Measurements from ENCODE around the gene NSMF. TPM values are rescaled to one million over a fixed set of nuclear protein-coding genes. Genes with fewer than 3 reads are reported as not detected.

Gene NSMF
- total and polyA plus RNA-seq, 10 donors: 21.8 to 49.3 (median 26.1) TPM

DNA sequence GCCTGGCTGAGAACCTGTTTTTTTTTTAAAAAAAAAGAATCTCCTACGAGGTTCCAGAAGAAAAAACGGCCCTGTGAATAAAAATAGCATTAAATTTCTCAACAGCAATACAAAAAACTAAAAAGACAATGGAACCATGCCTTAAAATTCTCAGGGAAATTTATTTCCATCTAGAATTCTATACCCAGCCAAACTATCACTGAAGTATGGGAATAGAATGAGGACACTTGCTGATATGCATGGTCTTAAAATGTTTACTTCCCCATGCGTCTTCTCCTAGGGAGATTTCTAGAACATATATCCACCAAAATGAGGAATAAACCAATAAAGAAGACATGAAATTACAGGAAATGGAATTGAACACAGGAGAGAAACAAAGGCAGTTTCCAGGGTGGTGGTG lies 16.5 kb upstream of the NSMF start:
- TF ChIP-seq, protein P1, sequence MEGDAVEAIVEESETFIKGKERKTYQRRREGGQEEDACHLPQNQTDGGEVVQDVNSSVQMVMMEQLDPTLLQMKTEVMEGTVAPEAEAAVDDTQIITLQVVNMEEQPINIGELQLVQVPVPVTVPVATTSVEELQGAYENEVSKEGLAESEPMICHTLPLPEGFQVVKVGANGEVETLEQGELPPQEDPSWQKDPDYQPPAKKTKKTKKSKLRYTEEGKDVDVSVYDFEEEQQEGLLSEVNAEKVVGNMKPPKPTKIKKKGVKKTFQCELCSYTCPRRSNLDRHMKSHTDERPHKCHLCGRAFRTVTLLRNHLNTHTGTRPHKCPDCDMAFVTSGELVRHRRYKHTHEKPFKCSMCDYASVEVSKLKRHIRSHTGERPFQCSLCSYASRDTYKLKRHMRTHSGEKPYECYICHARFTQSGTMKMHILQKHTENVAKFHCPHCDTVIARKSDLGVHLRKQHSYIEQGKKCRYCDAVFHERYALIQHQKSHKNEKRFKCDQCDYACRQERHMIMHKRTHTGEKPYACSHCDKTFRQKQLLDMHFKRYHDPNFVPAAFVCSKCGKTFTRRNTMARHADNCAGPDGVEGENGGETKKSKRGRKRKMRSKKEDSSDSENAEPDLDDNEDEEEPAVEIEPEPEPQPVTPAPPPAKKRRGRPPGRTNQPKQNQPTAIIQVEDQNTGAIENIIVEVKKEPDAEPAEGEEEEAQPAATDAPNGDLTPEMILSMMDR (IDR thresholded peaks at IDR 0.05 in 8 of 11, conservative IDR thresholded peaks at IDR 0.05 in 3 of 11): no peak
- TF ChIP-seq POLR2AphosphoS5 (IDR thresholded peaks at IDR 0.05) (no peak), POLR2A (IDR thresholded peaks at IDR 0.05) (no peak)
- peaks cover 0 to 39% (median 12%) of the 10 kb centered on the region in 6 donors for H3K4me1 ChIP-seq
- WGBS, 5 donors: 80 to 91% (median 85%) methylated on average over 3 of the region's 3 CpGs
- intact Hi-C loops (cut with DNase I; ENCODE audit: low total_unique reads): no loop called here
- H3K9me3 ChIP-seq: peaks cover 0 to 36% (median 27%) of the 10 kb centered on the region in 8 donors
- H3K4me3 ChIP-seq: no peak overlapping the region
- H3K36me3 ChIP-seq: peaks cover 0 to 3% (median 0%) of the 10 kb centered on the region in 6 donors
- DNase-seq: no peak
- no peak overlapping the region for H3K27ac ChIP-seq
- H3K27me3 ChIP-seq (replicated peaks in 1 of 7): no peaks in the 10 kb centered on the region

GRCh38 chr9:137474271-137474670 lies 15.1 kb upstream of the NSMF start:
- TF ChIP-seq, protein P1 (IDR thresholded peaks at IDR 0.05 in 8 of 11, conservative IDR thresholded peaks at IDR 0.05 in 3 of 11): no peak
- TF ChIP-seq POLR2A (IDR thresholded peaks at IDR 0.05) (no peak), POLR2AphosphoS5 (IDR thresholded peaks at IDR 0.05) (no peak)
- H3K36me3 ChIP-seq: no peaks in the 10 kb centered on the region
- H3K27me3 ChIP-seq (replicated peaks in 1 of 7): no peaks in the 10 kb centered on the region
- intact Hi-C loops (cut with DNase I; ENCODE audit: low total_unique reads): no loop called here
- H3K4me1 ChIP-seq: peaks cover 0 to 32% (median 9%) of the 10 kb centered on the region in 6 donors
- peak; percentile 41 for DNase-seq
- H3K9me3 ChIP-seq: peaks cover 0 to 36% (median 27%) of the 10 kb centered on the region in 8 donors
- H3K4me3 ChIP-seq: no peak overlapping the region
- no peak overlapping the region for H3K27ac ChIP-seq
- 94 to 97% (median 96%) methylated on average over 18 of the region's 18 CpGs for WGBS, 5 donors

GRCh38 chr9:137470785-137471184 lies 11.7 kb upstream of the NSMF start:
- no peak for TF ChIP-seq POLR2A (IDR thresholded peaks at IDR 0.05)
- TF ChIP-seq, protein P1 (IDR thresholded peaks at IDR 0.05 in 8 of 11, conservative IDR thresholded peaks at IDR 0.05 in 3 of 11): no peak
- TF ChIP-seq POLR2AphosphoS5 (IDR thresholded peaks at IDR 0.05): no peak
- Histone ChIP-seq H3K36me3 (no peaks in the 10 kb centered on the region), H3K27me3 (replicated peaks in 1 of 7) (no peaks in the 10 kb centered on the region), H3K27ac (no peak overlapping the region), H3K4me1 (peaks cover 0 to 13% (median 4%) of the 10 kb centered on the region in 6 donors), H3K4me3 (no peak overlapping the region), H3K9me3 (peaks cover 0 to 23% (median 14%) of the 10 kb centered on the region in 8 donors)
- peak; percentile 25 for DNase-seq
- 10 to 26% (median 15%) methylated on average over 7 of the region's 7 CpGs for WGBS, 5 donors
- intact Hi-C loops (cut with DNase I; ENCODE audit: low total_unique reads): no loop called here

DNA sequence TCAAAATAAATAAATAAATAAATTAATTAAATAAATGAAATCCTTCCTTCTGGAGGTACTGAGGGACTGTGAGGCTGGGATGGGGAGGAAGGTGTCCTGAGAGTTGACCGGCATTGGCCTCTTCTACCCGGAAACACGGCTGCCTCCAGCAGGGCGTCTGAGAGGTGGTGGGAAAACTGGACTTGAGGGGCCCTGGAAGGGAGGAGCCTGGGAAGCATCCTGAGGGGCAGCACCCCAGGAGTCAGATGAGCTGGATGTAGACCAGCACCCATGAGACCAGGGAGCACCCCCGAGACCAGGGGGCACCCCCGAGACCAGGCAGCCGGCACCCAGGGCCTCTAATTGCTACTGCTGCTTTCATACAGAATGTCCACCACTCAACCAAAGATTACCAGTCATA lies 8.8 kb upstream of the NSMF start:
- intact Hi-C loops (cut with DNase I; ENCODE audit: low total_unique reads): no loop called here
- Histone ChIP-seq H3K36me3 (no peaks in the 10 kb centered on the region), H3K4me1 (peaks cover 0 to 13% (median 4%) of the 10 kb centered on the region in 6 donors), H3K4me3 (no peak overlapping the region), H3K9me3 (peaks cover 0 to 2% (median 0%) of the 10 kb centered on the region in 8 donors), H3K27me3 (replicated peaks in 1 of 7) (no peaks in the 10 kb centered on the region), H3K27ac (no peak overlapping the region)
- WGBS, 5 donors: 93 to 99% (median 97%) methylated on average over 7 of the region's 7 CpGs
- TF ChIP-seq, protein P1 (IDR thresholded peaks at IDR 0.05 in 8 of 11, conservative IDR thresholded peaks at IDR 0.05 in 3 of 11): no peak
- TF ChIP-seq POLR2AphosphoS5 (IDR thresholded peaks at IDR 0.05) (no peak), POLR2A (IDR thresholded peaks at IDR 0.05) (no peak)
- peak; percentile 52 for DNase-seq
